Osteocyte (in vitro differentiated cells): ENCODE results near the gene RUFY1. TPM values are rescaled to one million over a fixed set of nuclear protein-coding genes. Genes with fewer than 3 reads are reported as not detected.
"Not testable (repeated sequence)": the region's sequence is repeated elsewhere in the genome, so short reads cannot be mapped to it uniquely, and the experiment has no call there.

Experiments used
- DNase-seq: peaks from one replicate; pipeline ENCODE4 v3.0.0; 2021; ENCODE audit warnings: mixed read lengths; ENCODE audit not compliant: unreplicated experiment; ENCODE audit errors: extremely low spot score
- H3K27ac Mint-ChIP-seq: one replicate; pipeline ENCODE4 v1.8.0; 2021; ENCODE audit warnings: mild to moderate bottlenecking, mixed read lengths; ENCODE audit not compliant: unreplicated experiment
- H3K27me3 Mint-ChIP-seq: one replicate; pipeline ENCODE4 v1.8.0; 2021; ENCODE audit warnings: mixed read lengths; ENCODE audit not compliant: unreplicated experiment
- H3K36me3 Mint-ChIP-seq: one replicate; pipeline ENCODE4 v1.8.0; 2021; ENCODE audit warnings: mixed read lengths; ENCODE audit not compliant: unreplicated experiment
- H3K4me1 Mint-ChIP-seq: one replicate; pipeline ENCODE4 v1.8.0; 2021; ENCODE audit warnings: mixed read lengths; ENCODE audit not compliant: unreplicated experiment
- H3K4me3 Mint-ChIP-seq: one replicate; pipeline ENCODE4 v1.8.0; 2021; ENCODE audit warnings: mild to moderate bottlenecking, moderate library complexity, mixed read lengths; ENCODE audit not compliant: unreplicated experiment
- H3K9me3 Mint-ChIP-seq: one replicate; pipeline ENCODE4 v1.8.0; 2021; ENCODE audit warnings: mixed read lengths; ENCODE audit not compliant: unreplicated experiment
- CTCF ChIP-seq: fragments of 200-600 bp; sonication (generic); IDR thresholded peaks from 2 replicates; pipeline ENCODE4 v1.5.0; 2021; ENCODE audit warnings: antibody characterized with exemption, mild to moderate bottlenecking, moderate library complexity
- total RNA-seq: library from RNA; stranded (reverse); gene quantifications from 2 replicates; pipeline ENCODE4 v1.2.1, GENCODE V29; 2021

Gene RUFY1
- total RNA-seq, 1 donor from 2014 or later, result 46.5 TPM

- Mint-ChIP-seq H3K27ac (no peak overlapping the region), H3K4me3 (no peak overlapping the region), H3K27me3 (peaks cover 9% of the 10 kb centered on the region), H3K9me3 (no peaks in the 10 kb centered on the region), H3K4me1 (no peaks in the 10 kb centered on the region), H3K36me3 (no peaks in the 10 kb centered on the region)
- TF ChIP-seq CTCF, result no peak
- DNase-seq, result no peak
Observed at GRCh38 chr5:179516221-179516620, 34.1 kb upstream of the RUFY1 start.

- H3K4me3 Mint-ChIP-seq, H3K36me3 Mint-ChIP-seq, H3K4me1 Mint-ChIP-seq, H3K9me3 Mint-ChIP-seq, DNase-seq, H3K27ac Mint-ChIP-seq: not testable (repeated sequence)
- peaks cover 12% of the 10 kb centered on the region for H3K27me3 Mint-ChIP-seq
Observed at GRCh38 chr5:179517746-179518145, 32.6 kb upstream of the RUFY1 start.

DNA sequence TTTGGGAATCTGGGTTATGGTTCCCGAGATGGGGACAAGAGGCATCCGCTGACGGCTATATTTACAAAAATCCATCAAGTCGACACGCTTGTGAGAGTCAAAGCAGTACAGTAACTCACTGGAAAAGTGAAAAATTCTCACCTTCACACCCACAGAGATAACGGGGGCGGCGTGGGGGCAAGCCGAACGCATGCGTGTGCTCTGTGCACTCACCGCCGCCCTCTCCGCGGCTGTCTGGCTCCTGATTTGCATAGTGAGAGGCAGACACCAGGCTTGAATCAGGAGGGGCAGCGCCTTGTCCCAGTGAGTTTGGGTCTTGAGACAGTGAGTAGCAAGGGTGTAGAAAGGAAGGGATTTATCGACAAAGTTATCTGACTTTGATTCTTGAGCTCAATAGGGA is 32.0 kb upstream of the RUFY1 start:
- peaks cover 12% of the 10 kb centered on the region for H3K27me3 Mint-ChIP-seq
- H3K9me3 Mint-ChIP-seq, DNase-seq: not testable (repeated sequence)

DNA sequence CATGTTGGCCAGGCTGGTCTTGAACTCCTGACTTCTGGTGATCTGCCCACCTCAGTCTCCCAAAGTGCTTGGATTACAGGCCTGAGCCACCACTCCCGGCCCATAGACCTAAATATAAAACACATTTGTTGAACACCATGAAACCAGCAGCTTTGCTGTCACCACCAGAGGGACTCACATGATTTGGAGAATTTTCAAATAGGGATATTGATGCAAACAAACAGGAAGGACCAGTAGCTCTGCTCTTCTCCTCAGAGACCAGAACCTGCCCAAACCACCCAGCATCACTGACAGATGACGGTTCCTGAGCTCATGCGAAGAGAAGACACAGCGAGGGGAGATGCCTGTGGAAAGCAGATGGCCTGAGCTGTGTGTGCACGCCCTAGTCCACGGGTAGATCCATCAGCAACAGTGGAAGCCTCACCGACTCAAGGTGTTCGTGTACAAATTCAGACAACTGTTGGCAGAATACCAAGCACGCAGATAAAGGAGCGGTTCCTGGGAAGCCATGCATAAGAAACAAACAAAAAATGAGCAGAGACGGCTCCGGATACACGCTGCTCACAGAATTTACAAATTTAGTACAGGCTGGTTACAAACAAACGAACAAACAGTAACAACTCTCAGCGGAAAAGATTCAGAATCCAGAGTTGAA is 30.8 kb upstream of the RUFY1 start:
- H3K36me3 Mint-ChIP-seq, DNase-seq, H3K27ac Mint-ChIP-seq, H3K4me1 Mint-ChIP-seq, H3K9me3 Mint-ChIP-seq, H3K4me3 Mint-ChIP-seq, H3K27me3 Mint-ChIP-seq: not testable (repeated sequence)

More for the DNA sequence above, 32.0 kb upstream of the RUFY1 start:
- not testable (repeated sequence) for H3K4me3 Mint-ChIP-seq, H3K36me3 Mint-ChIP-seq, H3K4me1 Mint-ChIP-seq, H3K27ac Mint-ChIP-seq

- H3K27me3 Mint-ChIP-seq, H3K36me3 Mint-ChIP-seq, H3K27ac Mint-ChIP-seq, DNase-seq, H3K4me1 Mint-ChIP-seq, H3K9me3 Mint-ChIP-seq, H3K4me3 Mint-ChIP-seq: not testable (repeated sequence)
Observed at GRCh38 chr5:179522107-179522506, 28.2 kb upstream of the RUFY1 start.

GRCh38 chr5:179526978-179527377 is 23.4 kb upstream of the RUFY1 start:
- H3K9me3 Mint-ChIP-seq, result no peaks in the 10 kb centered on the region
- no peaks in the 10 kb centered on the region for H3K36me3 Mint-ChIP-seq
- H3K4me3 Mint-ChIP-seq, result no peak overlapping the region
- TF ChIP-seq CTCF, result no peak
- H3K4me1 Mint-ChIP-seq, result no peaks in the 10 kb centered on the region
- DNase-seq, result no peak
- H3K27me3 Mint-ChIP-seq, result peaks cover 9% of the 10 kb centered on the region
- no peak overlapping the region for H3K27ac Mint-ChIP-seq

DNA sequence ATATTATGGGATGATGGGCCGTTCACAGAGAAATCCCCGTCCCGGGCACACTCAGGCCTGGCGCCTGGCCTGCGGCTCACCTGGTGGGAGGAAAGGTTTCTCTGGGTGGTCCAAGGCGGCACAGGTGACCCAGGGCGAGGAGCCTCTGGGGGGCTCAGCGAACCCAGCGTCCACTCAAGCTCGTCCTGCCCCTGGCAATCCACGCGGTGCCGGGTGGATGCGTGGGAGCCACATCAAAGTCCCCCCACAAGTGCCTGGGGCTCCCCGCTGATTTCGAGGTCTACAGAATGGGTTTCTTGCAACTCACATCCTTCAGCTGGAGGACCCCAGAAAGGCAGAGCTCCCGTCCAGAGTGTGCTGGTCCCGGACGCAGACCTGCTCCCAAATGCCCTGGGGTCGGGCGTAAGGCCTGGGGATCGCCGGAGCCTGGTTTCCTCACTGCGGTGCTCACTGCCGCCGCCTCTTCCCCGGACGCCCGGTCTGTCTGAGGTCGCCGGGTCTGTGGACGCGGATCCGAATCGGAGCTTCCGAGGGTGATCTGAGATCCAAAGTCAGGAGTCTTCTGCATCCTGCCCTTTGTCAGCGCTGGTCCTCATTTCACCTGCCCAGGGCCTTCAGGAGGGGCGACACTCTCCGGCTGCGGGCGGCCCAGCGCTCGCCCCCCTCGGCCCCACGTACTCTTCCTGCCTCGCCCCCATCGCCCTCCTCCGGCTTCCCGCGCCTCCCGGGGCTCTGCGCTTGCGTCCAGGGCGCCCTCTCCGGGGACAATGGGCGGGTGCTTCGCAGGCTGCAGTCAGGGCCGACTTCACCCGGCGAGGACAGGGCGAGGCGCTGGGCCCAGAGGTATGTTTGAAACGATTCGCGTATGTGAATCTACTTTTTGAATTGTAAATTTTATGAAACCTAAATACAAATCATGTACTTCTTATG is 20.0 kb upstream of the RUFY1 start:
- Mint-ChIP-seq H3K27ac (no peak overlapping the region), H3K9me3 (no peaks in the 10 kb centered on the region), H3K4me1 (no peaks in the 10 kb centered on the region), H3K36me3 (no peaks in the 10 kb centered on the region), H3K4me3 (no peak overlapping the region), H3K27me3 (peaks cover 8% of the 10 kb centered on the region)
- no peak for TF ChIP-seq CTCF
- DNase-seq, result no peak
